Activated CD4-positive, CD25-positive, alpha-beta regulatory T cell treated with anti-CD3 and anti-CD28 coated beads, Interleukin-2, amount 50 U/mL, for 16 hours (primary cell): ENCODE measurements around the gene WDR35.
"Not testable (repeated sequence)": the region's sequence is repeated elsewhere in the genome, so short reads cannot be mapped to it uniquely, and the experiment has no call there.

Experiments used
- DNase-seq: peaks from one replicate; pipeline ENCODE4 v3.0.0-alpha.2; 2020; ENCODE audit warnings: low read depth, low spot score

The WDR35 gene

GRCh38 chr2:19894134-19894792, 95.6 kb downstream of the WDR35 start:
- DNase-seq, result no peak

DNA sequence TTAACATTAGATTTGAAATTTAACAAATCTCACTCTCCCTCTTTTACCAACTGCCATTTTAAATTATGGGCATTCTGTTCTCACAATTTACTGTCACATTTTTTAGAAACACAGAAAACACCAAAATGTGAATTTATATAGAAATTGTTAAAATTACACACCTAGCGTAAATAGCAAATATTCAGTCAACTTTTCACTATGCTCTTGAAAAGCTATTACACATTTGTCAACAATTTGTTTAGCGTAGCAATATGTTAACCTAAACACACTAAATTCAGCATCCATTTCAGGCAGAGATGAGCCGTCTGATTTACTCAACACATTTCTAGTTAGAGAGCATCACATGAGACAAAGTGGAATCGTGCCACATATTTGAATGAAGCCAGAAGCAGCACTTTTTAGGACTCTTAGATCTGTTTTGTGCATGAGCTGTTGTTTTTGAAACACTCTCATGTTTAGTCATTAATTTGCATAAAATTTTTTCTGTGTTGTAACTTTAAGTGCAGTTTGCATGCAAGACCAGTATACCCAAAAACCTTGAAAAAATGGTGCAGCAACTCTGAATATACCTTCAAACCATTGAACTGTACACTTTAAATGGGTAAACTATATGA, 96.3 kb downstream of the WDR35 start:
- no peak for DNase-seq

DNA sequence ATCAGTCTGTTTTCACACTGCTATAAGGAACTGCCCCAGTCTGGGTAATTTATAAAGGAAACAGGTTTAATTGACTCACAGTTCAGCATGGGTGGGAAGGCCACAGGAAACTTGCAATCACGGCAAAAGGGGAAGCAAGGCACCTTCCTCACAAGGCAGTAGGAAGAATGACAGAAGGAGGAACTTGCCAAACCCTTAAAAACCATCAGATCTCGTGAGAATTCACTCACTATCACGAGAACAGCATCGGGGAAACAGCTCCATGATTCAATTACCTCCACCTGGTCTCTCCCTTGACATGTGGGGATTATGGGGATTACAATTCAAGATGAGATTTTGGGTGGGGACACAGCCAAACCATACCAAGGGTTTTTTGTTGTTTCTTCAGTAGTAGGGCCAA, 97.9 kb downstream of the WDR35 start:
- DNase-seq, result not testable (repeated sequence)

GRCh38 chr2:19890104-19890503, 99.8 kb downstream of the WDR35 start:
- DNase-seq, result no peak

GRCh38 chr2:19888831-19889230, 101.1 kb downstream of the WDR35 start:
- DNase-seq, result no peak

DNA sequence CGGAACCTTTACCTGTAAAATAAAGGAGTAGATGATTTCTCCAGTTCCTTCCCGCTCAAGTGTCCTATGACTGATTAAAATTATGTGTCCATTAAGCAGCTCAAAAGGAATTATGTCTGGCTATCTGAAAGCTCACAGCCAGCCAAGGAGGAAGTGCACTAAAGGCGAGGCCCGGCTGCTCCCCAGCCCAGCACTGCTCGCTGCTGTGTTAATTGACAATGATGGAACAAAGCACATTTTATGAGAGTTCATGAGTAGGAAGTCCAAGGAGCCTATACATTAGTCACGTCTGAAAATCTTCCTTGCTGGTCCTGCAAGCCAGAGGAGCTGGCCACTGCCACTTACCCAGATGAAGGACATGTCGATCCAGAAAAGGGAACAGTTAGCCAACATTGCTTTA, 102.4 kb downstream of the WDR35 start:
- no peak for DNase-seq

- no peak for DNase-seq
Measured at GRCh38 chr2:19886261-19886660, 103.6 kb downstream of the WDR35 start.

GRCh38 chr2:19885791-19886190, 104.1 kb downstream of the WDR35 start:
- DNase-seq, result no peak

DNA sequence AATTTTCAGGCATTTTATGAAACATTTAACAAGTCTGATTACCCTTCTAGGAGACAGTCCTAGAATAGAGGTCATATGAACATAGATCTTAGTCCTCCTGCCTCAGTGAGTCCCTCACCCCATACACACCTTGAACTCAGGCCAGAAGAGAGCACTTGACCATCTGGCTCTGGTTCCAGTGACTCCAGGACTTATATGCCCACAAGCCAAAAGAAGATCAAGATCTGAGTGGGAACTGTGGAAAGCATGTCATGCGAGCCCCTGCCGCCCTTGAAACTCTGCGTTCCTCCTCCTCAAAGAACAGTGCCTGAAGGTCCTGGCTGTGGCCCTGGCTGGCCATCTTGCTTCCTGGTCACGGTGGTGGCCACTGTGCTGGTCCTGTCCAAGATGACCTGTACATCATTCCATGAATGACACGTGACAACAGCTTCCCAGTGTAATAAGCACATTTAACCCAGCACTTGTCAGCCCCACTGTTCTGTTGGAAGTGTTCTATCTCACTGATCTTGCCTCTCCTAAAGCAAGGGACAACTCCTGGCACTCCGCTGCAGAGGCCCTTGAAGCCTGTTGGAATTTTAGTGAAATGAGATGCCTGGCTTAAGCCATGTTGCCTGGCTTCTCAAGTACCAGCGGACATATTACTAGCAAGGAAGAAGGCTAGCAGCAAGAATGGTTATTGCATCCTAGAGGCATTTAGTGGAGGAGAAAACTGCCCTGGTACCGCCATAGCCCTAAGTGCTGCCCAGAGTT, 105.8 kb downstream of the WDR35 start:
- no peak for DNase-seq

DNA sequence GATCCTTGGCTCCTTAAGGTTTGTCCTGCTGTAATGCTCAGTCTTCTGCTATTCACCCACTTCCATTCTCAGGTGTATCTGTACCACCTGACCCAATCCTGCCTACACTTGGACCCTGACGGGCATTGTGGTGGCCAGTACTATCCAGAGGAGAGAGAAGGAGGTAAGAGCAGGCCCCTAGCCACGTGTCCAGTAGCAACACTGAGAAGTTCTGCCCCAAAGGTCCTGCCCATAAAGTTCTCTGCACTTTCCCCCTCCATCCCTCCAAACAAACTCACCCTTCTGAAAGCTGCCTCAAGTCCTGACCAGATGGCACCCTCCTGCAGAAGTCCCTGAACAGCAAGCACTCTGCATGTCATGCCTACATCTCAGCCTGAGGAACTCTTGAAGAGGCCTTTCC, 106.4 kb downstream of the WDR35 start:
- DNase-seq, result no peak

DNA sequence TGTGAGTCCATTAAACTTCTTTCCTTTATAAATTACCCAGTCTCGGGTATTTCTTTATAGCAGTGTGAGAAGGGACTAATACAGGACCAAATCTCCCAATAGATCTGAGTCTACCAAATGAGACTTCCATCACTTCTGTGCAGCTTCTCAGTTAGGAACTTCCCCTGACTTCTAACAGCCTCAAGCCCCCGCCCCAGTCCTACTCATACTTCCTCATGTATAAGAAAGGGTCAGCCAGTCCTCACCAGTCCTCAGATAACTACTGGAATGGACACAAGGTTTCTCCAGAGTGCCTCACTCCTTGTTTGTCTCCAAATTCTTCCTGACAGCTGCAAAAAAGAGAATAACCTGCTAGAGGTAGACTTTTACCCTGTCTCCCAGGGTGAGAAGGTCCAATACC, 107.6 kb downstream of the WDR35 start:
- no peak for DNase-seq

- DNase-seq, result no peak
Measured at GRCh38 chr2:19881908-19882265, 108.0 kb downstream of the WDR35 start.

GRCh38 chr2:19881221-19881907, 108.5 kb downstream of the WDR35 start:
- no peak for DNase-seq

GRCh38 chr2:19880191-19880590, 109.7 kb downstream of the WDR35 start:
- DNase-seq, result not testable (repeated sequence)

DNA sequence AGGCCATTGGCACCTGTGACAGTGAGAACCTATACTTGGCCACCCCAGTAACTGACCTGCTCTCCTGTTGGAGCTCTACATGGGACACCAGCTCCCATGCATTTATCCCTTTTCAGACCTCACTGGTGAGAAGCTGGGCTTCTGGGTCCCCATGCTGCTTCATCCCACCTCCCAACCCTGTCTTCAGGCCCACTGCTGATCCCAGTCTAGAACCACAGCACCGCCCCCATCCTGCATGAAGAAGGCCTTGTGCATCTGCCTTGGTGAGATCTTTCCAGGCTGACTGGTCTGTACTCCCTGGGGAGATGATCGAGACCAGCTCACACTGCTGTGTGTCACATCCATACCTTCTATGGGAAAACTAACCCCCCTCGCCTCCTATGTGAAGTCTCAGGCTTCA, 110.8 kb downstream of the WDR35 start:
- DNase-seq, result no peak

- DNase-seq, result no peak
Measured at GRCh38 chr2:19878268-19879046, 111.4 kb downstream of the WDR35 start.

DNA sequence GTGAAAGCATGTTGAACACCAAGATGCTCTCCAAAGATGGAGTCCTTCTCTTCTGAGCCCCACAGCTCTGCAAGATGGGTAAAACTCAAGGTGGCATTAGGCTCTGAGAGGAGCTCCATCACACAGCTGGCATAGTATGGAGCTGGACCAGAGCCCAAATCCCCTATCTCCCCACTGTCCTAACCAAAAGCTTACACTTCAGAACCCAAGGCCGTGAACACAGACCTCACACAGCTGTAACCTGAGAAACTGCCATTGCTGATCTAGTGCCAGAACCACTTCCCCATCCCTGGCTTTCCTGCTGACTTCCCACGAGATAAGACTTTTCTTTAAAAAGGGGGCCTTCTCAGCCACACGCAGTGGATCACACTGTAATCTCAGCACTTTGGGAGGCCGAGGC, 113.2 kb downstream of the WDR35 start:
- no peak for DNase-seq

- no peak for DNase-seq
Measured at GRCh38 chr2:19875280-19875679, 114.6 kb downstream of the WDR35 start.

DNA sequence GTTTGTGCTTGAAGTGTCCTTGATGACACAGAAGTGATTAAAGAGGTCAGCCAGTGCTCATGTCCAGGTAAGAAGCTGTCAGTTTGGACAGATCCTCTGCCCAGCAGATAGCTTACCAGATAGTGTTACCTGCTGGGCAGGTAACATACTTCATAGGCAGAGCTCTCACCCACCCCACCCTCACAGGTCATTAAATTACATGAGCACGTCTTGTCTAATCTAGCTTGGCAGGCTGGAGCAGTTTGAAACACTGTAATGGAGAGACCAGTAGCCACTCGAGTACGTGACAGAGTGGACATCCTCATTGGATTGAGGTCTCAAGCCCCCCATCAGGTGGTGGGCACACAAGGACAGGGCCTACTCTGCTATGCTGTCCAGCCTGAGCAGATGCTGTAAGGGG, 115.2 kb downstream of the WDR35 start:
- DNase-seq, result no peak

DNA sequence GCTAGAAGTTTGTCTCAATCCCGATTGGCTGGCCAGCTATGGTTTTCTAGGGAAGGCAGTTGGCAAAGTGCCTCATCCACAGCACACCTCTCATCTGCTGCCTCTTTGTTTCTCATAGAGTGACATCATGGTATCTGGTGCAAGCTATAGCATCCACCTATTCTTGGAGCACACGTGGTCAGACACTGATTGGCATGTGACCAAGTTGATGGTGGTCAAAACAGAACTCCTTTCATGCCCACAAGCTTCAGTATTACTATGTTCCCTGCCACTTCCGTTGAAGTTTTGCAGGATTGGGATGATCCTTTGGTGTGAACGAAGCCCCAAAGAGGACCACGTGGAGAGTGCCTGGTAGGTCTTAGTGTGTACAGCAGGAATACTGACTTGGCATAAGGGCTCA, 116.9 kb downstream of the WDR35 start:
- DNase-seq, result no peak

DNA sequence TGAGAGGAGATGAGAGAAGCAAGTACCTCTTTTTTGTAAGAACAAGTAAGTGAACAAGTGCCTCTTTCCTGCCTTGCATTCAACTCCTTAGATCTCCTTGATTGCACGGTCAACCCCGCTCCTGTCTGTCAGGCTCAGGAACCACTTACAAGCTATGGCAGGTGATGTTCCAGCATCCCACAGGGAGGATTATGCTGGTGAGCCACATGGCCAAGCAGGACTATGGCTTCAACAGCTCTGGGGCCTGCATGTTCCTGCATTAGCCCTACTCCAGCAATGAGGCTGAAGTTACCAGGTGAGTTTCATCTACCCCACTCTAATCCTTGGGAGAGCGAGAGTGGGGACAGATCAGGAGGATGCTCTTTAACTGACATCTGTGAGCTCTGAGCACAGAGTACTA, 117.6 kb downstream of the WDR35 start:
- DNase-seq, result no peak

DNA sequence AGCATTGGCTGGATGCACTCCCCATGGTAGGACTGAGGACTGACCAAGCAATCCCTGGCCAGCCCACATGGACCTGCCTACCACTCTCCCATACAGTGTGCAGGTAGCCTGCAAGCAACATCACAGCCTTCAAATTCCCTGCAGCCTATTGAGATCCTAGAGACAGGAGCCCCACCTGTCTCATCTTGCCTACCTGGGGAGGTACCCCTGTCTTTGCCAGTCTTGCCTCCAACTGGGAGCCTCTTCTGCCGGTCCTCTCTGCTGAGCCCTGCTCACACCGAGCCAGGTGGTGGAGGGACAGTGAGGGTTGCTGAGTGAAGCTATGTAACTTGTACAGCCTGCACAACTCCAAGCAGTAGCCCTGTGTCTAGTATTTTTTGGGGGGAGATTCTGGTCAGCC, 118.1 kb downstream of the WDR35 start:
- no peak for DNase-seq
